Prostate gland (tissue), 2 donors: ENCODE data around the gene APOF. TPM values are rescaled to one million over a fixed set of nuclear protein-coding genes. Genes with fewer than 3 reads are reported as not detected.
"Not testable (repeated sequence)": the region's sequence is repeated elsewhere in the genome, so short reads cannot be mapped to it uniquely, and the experiment has no call there.

ENCODE experiments used
- DNase-seq: peaks from one replicate; pipeline ENCODE4 v3.0.0-alpha.2; 2019; ENCODE audit warnings: low spot score
- H3K27ac ChIP-seq, 2 donors: fragments of 200-600 bp; sonication (generic); 2 replicates each; pipeline ENCODE4 v1.5.1; 2017 to 2019
- H3K27me3 ChIP-seq: fragments of 200-600 bp; sonication (generic); replicated peaks from 2 replicates; pipeline ENCODE4 v1.5.1; 2019; ENCODE audit not compliant: insufficient read depth
- H3K36me3 ChIP-seq, 2 donors: fragments of 200-600 bp; sonication (generic); 1 replicate in 1 of 2; 2 replicates in 1 of 2; pipeline versions ENCODE4 v1.5.1 to v1.8.1; 2017 to 2019
- H3K4me1 ChIP-seq: fragments of 200-600 bp; sonication (generic); replicated peaks from 2 replicates; pipeline ENCODE4 v1.5.1; 2019
- H3K4me3 ChIP-seq, 2 donors: fragments of 200-600 bp; sonication (generic); 2 replicates each; pipeline ENCODE4 v1.5.1; 2017 to 2019
- H3K9me3 ChIP-seq: fragments of 200-600 bp; sonication (generic); 2 replicates; pipeline ENCODE4 v1.5.1; 2017
- POLR2A ChIP-seq: fragments of 450-650 bp; IDR thresholded peaks from one replicate; pipeline ENCODE4 v1.6.1; 2016; ENCODE audit warnings: antibody characterized with exemption, mild to moderate bottlenecking
- POLR2AphosphoS5 ChIP-seq: sonication (generic); formaldehyde crosslinking; IDR thresholded peaks from one replicate; pipeline ENCODE4 v1.6.1; 2017; ENCODE audit warnings: antibody characterized with exemption
- WGBS: methylation state at CpG from one replicate; pipeline ENCODE4 v1.1.5; 2018; 5-methylcytosine and 5-hydroxymethylcytosine counted together
- intact Hi-C: fragments of 100-400 bp; cut with DNase I; formaldehyde crosslinking; loops from one replicate; pipeline ENCODE4 v1.14.2; 2022
- total RNA-seq, 2 donors: library from RNA; depleted of rRNA; stranded (reverse); fragments of >200 nt; gene quantifications; one replicate each; pipeline ENCODE4 v1.1.0, GENCODE V29; 2016
- TF ChIP-seq, protein P1 (sequence below), 4 experiments: fragments of 200-600 bp in 2 of 4; fragments of 450-650 bp in 2 of 4; sonication (generic) in 2 of 4; IDR thresholded peaks; 1 replicate in 3 of 4; 2 replicates in 1 of 4; pipeline ENCODE4 v1.5.1; 2016 to 2019; ENCODE audit warnings: antibody characterized with exemption in 4 of 4, mild to moderate bottlenecking in 2 of 4, moderate library complexity in 2 of 4

Gene APOF
- total RNA-seq, 2 donors from 2014 or later: 0.62 to 1.1 TPM

DNA sequence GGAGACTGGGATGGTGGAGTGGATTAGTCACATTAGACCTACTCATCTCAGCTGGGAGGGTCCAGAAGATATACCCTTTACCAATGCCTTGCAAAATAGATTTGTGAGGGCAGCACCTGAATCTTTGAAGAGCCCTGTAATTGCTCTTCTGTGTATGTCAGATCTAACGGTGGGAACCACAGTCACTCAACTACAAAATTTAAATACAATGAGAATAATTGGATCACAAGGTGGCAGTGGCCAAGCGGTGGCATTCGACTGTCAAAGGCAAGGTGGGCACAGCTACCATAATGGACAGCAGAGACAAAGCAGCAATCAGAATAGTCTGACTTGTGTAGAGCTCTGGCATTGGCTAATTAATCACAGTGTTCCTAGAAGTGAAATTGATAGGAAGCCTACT, 36.8 kb upstream of the APOF start:
- H3K9me3 ChIP-seq, H3K27me3 ChIP-seq, DNase-seq, H3K36me3 ChIP-seq, H3K27ac ChIP-seq, intact Hi-C loops, H3K4me1 ChIP-seq, H3K4me3 ChIP-seq: not testable (repeated sequence)
- 94% methylated on average over 3 of the region's 3 CpGs for WGBS

DNA sequence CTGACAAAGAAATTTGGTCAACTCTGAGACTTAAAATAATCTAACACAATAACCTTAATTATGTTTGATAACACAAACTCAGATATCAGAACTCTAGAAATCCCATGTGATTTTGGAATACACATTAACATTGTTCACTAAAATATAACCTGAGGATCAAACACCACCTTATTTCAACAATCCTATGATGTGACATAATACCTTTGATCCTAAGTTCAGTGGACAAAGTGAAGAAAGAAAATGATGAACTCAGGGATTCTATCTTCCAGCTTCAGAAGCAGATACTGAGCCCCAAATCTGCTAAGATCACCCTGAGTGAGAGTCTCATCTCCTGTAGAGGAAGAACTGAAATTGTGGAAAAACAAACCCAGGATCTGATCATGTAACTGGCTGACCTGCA, 35.7 kb upstream of the APOF start:
- no peaks in the 10 kb centered on the region for H3K27me3 ChIP-seq
- H3K27ac ChIP-seq: no peak overlapping the region
- H3K9me3 ChIP-seq: no peaks in the 10 kb centered on the region
- no peaks in the 10 kb centered on the region for H3K36me3 ChIP-seq
- no peak overlapping the region for H3K4me3 ChIP-seq
- intact Hi-C loops: no loop called here
- H3K4me1 ChIP-seq: no peaks in the 10 kb centered on the region
- TF ChIP-seq POLR2A: no peak
- TF ChIP-seq, protein P1, sequence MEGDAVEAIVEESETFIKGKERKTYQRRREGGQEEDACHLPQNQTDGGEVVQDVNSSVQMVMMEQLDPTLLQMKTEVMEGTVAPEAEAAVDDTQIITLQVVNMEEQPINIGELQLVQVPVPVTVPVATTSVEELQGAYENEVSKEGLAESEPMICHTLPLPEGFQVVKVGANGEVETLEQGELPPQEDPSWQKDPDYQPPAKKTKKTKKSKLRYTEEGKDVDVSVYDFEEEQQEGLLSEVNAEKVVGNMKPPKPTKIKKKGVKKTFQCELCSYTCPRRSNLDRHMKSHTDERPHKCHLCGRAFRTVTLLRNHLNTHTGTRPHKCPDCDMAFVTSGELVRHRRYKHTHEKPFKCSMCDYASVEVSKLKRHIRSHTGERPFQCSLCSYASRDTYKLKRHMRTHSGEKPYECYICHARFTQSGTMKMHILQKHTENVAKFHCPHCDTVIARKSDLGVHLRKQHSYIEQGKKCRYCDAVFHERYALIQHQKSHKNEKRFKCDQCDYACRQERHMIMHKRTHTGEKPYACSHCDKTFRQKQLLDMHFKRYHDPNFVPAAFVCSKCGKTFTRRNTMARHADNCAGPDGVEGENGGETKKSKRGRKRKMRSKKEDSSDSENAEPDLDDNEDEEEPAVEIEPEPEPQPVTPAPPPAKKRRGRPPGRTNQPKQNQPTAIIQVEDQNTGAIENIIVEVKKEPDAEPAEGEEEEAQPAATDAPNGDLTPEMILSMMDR (IDR thresholded peaks at IDR 0.05): no peak
- no peak for TF ChIP-seq POLR2AphosphoS5
- no peak for DNase-seq

DNA sequence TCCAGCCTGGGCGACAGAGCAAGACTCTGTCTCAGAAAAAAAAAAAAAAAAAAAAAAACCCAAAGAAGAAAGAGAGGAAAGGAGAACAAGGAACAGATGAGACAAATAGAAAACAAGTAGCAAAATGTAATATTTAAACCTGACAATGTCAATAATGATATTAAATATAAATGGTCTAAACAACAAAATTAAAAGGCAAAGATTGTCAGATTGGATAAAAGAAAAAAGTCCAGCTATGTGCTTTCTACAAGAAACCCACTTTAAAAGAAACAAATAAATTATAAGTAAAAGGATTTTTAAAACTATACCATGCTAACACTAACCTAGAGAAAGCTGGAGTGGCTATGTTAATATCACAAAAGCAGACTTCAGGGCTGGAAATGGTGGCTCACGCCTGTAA, 29.7 kb upstream of the APOF start:
- WGBS: 92% methylated on average over 2 of the region's 2 CpGs
- no peaks in the 10 kb centered on the region for H3K36me3 ChIP-seq
- TF ChIP-seq POLR2A (no peak), POLR2AphosphoS5 (no peak)
- TF ChIP-seq, protein P1 (IDR thresholded peaks at IDR 0.05): no peak
- intact Hi-C loops: no loop called here
- H3K27me3 ChIP-seq: no peaks in the 10 kb centered on the region
- no peak overlapping the region for H3K27ac ChIP-seq
- no peak for DNase-seq
- no peaks in the 10 kb centered on the region for H3K9me3 ChIP-seq
- no peaks in the 10 kb centered on the region for H3K4me1 ChIP-seq
- H3K4me3 ChIP-seq: no peak overlapping the region

DNA sequence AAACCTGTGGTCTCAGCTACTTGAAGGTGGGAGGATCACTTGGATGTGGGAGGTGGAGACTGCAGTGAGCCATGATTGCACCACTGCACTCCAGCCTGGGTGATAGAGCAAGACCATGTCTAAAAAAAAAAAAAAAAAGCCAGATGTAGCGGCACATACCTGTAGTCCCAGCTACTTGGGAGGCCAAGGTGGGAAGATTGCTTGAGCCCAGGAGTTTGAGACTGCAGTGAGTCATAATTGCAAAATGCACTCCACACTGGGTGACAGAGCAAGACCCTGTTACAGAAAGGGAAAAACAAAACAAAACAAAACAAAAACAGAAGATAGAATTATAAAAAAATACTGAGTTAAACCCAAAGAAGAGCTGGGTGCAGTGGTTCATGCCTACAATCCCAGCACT, 29.1 kb upstream of the APOF start:
- WGBS: 90% methylated on average over 1 of the region's 1 CpG

DNA sequence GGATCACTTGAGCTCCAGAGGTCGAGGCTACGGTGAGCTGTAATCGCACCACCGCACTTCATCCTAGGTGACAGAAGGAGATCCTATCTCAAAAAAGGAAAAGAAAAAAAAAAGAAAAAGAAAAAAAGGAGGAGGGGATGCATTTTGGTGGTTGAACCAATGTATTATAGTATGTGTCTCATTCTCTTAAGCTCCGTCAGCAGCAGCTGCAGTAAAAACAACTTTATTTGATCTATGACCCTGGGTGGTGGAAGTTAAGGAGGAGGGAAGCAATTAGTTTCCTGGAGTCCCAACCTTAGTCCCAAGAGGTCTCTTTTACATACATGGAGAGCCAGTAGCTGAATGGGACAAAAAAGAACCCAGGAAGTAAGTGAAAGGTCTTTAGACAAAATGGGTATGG, 26.8 kb upstream of the APOF start:
- H3K4me3 ChIP-seq: no peak overlapping the region
- no peaks in the 10 kb centered on the region for H3K27me3 ChIP-seq
- no peaks in the 10 kb centered on the region for H3K36me3 ChIP-seq
- intact Hi-C loops: no loop called here
- DNase-seq: no peak
- TF ChIP-seq POLR2AphosphoS5 (no peak), POLR2A (no peak)
- TF ChIP-seq, protein P1 (IDR thresholded peaks at IDR 0.05): no peak
- WGBS: 61% methylated on average over 5 of the region's 5 CpGs
- no peaks in the 10 kb centered on the region for H3K4me1 ChIP-seq
- H3K9me3 ChIP-seq: no peaks in the 10 kb centered on the region
- no peak overlapping the region for H3K27ac ChIP-seq

More for the DNA sequence above, 29.1 kb upstream of the APOF start:
- TF ChIP-seq POLR2A: no peak
- TF ChIP-seq, protein P1 (IDR thresholded peaks at IDR 0.05): no peak
- TF ChIP-seq POLR2AphosphoS5: no peak
- intact Hi-C loops: no loop called here
- Histone ChIP-seq H3K36me3 (no peaks in the 10 kb centered on the region), H3K27me3 (no peaks in the 10 kb centered on the region), H3K4me3 (no peak overlapping the region), H3K27ac (no peak overlapping the region), H3K9me3 (no peaks in the 10 kb centered on the region), H3K4me1 (no peaks in the 10 kb centered on the region)
- no peak for DNase-seq
